Activated naive CD4-positive, alpha-beta T cell treated with anti-CD3 and anti-CD28 coated beads, Interleukin-2, amount 50 U/mL, for 24 hours (primary cell): ENCODE measurements around the gene CDC14B.
"Not testable (repeated sequence)": the region's sequence is repeated elsewhere in the genome, so short reads cannot be mapped to it uniquely, and the experiment has no call there.

Experiments used
- H3K27ac Mint-ChIP-seq: one replicate; pipeline ENCODE4 v1.8.0; 2021; ENCODE audit warnings: mild to moderate bottlenecking, mixed read lengths
- H3K27me3 Mint-ChIP-seq: one replicate; pipeline ENCODE4 v1.8.0; 2021; ENCODE audit warnings: mixed read lengths
- H3K36me3 Mint-ChIP-seq: one replicate; pipeline ENCODE4 v1.8.0; 2021; ENCODE audit warnings: mixed read lengths
- H3K4me1 Mint-ChIP-seq: one replicate; pipeline ENCODE4 v1.8.0; 2021; ENCODE audit warnings: mixed read lengths
- H3K4me3 Mint-ChIP-seq: one replicate; pipeline ENCODE4 v1.8.0; 2021; ENCODE audit warnings: mild to moderate bottlenecking, mixed read lengths
- H3K9me3 Mint-ChIP-seq: one replicate; pipeline ENCODE4 v1.8.0; 2021; ENCODE audit warnings: mixed read lengths

The CDC14B gene

DNA sequence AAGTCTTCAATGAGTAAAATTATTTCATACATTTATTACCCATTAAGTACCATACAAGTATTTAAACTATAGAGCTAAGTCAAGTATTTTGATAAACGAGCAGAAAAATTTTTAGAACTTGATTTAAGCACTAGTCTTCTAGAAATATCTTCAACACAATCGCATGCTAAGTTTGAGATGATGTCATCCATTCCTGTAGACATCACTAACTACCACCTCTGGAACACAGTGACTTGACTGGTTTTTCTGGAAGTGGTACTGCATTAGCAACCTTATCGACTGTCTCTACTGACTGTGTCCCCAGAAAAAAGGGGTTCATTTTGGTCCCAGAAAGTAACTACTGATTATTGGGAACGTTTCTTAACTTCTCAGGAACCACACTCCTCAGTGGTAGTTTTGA, 69.0 kb downstream of the CDC14B start:
- no peak overlapping the region for H3K27ac Mint-ChIP-seq
- no peak overlapping the region for H3K4me3 Mint-ChIP-seq
- no peaks in the 10 kb centered on the region for H3K9me3 Mint-ChIP-seq
- peaks cover 5% of the 10 kb centered on the region for H3K4me1 Mint-ChIP-seq
- peaks cover 6% of the 10 kb centered on the region for H3K36me3 Mint-ChIP-seq
- no peaks in the 10 kb centered on the region for H3K27me3 Mint-ChIP-seq

- H3K4me3 Mint-ChIP-seq, H3K27ac Mint-ChIP-seq, H3K4me1 Mint-ChIP-seq, H3K9me3 Mint-ChIP-seq, H3K27me3 Mint-ChIP-seq: not testable (repeated sequence)
- peaks cover 11% of the 10 kb centered on the region for H3K36me3 Mint-ChIP-seq
Measured at GRCh38 chr9:96543131-96543530, 76.5 kb downstream of the CDC14B start.

DNA sequence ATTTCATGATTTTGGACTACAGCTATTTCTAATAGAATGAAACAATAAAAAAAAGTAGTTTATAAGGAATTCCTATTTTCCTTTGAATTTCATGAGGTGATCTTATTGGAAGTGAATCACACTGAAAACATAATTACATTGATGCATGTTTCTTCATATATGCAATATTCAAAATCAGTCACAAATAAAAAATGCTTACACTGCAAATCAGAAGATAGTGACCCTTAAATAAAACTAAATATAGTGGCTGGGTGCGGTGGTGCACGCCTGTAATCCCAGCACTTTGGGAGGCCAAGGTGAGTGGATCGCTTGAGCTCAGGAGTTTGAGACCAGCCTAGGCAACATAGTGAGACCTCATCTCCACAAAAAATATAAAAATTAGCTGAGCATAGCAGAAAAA, 79.5 kb downstream of the CDC14B start:
- no peaks in the 10 kb centered on the region for H3K9me3 Mint-ChIP-seq
- H3K4me1 Mint-ChIP-seq, result no peaks in the 10 kb centered on the region
- H3K36me3 Mint-ChIP-seq, result peaks cover 11% of the 10 kb centered on the region
- H3K4me3 Mint-ChIP-seq, result no peak overlapping the region
- no peaks in the 10 kb centered on the region for H3K27me3 Mint-ChIP-seq
- no peak overlapping the region for H3K27ac Mint-ChIP-seq

DNA sequence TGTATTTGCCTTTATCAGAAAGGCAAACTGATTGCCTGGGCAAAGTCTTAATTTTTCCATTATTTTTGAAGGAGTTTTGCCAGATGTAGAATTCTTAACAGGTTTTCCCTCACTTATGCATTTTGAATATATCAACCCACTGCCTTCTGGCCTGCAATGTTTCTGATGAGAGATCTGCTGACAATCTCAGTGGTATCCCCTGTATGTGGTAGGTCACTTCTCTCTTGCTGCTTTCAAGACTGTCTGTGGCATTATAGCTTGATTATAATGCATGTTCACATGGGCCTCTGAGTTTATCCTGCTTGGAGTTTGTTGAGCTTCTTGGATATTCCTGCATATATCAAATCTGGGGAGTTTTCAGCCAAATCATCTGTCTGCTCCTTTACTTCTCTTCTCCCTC, 87.5 kb downstream of the CDC14B start:
- no peak overlapping the region for H3K27ac Mint-ChIP-seq
- H3K36me3 Mint-ChIP-seq, result peaks cover 12% of the 10 kb centered on the region
- no peaks in the 10 kb centered on the region for H3K9me3 Mint-ChIP-seq
- H3K4me1 Mint-ChIP-seq, result no peaks in the 10 kb centered on the region
- no peaks in the 10 kb centered on the region for H3K27me3 Mint-ChIP-seq
- H3K4me3 Mint-ChIP-seq, result no peak overlapping the region

- Mint-ChIP-seq H3K9me3 (no peaks in the 10 kb centered on the region), H3K4me3 (no peak overlapping the region), H3K36me3 (peaks cover 12% of the 10 kb centered on the region), H3K4me1 (peaks cover 25% of the 10 kb centered on the region), H3K27ac (no peak overlapping the region), H3K27me3 (no peaks in the 10 kb centered on the region)
Measured at GRCh38 chr9:96524764-96525163, 94.9 kb downstream of the CDC14B start.

DNA sequence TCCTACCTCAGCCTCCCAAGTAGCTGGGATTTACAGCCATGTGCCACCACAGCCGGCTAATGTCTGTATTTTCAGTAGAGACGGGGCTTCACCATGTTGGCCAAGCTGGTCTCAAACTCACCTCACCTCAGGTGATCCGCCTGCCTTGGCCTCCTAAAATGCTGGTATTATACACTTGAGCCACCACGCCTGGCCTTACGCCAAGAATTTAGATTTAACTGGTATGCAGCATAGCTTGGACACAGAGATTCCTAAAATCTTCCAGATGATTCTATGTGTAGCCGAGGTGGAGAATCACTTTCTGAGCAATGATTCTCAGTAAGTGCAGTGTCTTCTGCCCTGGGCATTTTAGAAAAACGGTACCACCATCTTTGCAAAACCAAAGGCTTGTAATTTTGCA, 95.6 kb downstream of the CDC14B start:
- H3K9me3 Mint-ChIP-seq, result no peaks in the 10 kb centered on the region
- H3K4me1 Mint-ChIP-seq, result peaks cover 26% of the 10 kb centered on the region
- H3K36me3 Mint-ChIP-seq, result peaks cover 13% of the 10 kb centered on the region
- no peak overlapping the region for H3K4me3 Mint-ChIP-seq
- H3K27me3 Mint-ChIP-seq, result no peaks in the 10 kb centered on the region
- no peak overlapping the region for H3K27ac Mint-ChIP-seq

GRCh38 chr9:96523374-96523773, 96.3 kb downstream of the CDC14B start:
- Mint-ChIP-seq H3K4me1 (peaks cover 26% of the 10 kb centered on the region), H3K36me3 (peaks cover 14% of the 10 kb centered on the region), H3K27ac (no peak overlapping the region), H3K9me3 (no peaks in the 10 kb centered on the region), H3K4me3 (no peak overlapping the region), H3K27me3 (no peaks in the 10 kb centered on the region)

GRCh38 chr9:96522366-96522765, 97.3 kb downstream of the CDC14B start:
- Mint-ChIP-seq H3K27ac (no peak overlapping the region), H3K4me3 (peak overlapping the region; percentile 19), H3K9me3 (no peaks in the 10 kb centered on the region), H3K36me3 (peaks cover 11% of the 10 kb centered on the region), H3K27me3 (no peaks in the 10 kb centered on the region), H3K4me1 (peaks cover 26% of the 10 kb centered on the region)

DNA sequence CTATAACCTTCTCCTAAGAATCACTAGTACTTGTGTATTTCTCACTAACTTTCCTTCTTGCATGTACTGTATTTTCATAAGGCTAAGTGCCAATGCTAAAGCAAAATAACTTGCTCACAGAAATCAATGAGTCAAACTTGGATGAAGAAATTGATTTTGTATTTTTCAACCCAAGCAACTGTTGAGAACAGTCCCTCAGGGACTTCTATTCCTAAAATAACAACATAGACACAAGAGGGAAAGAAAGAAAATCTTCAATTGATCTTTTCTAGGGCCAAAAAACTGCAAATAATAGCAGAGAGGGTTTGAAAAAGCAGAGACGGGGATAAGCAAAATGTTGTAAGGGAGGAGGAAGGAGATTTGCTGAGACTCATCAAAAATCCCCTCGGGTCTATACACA, 99.9 kb downstream of the CDC14B start:
- H3K4me3 Mint-ChIP-seq, result no peak overlapping the region
- peaks cover 26% of the 10 kb centered on the region for H3K4me1 Mint-ChIP-seq
- no peak overlapping the region for H3K27ac Mint-ChIP-seq
- no peaks in the 10 kb centered on the region for H3K9me3 Mint-ChIP-seq
- peaks cover 8% of the 10 kb centered on the region for H3K36me3 Mint-ChIP-seq
- H3K27me3 Mint-ChIP-seq, result no peaks in the 10 kb centered on the region

- H3K4me1 Mint-ChIP-seq, result peaks cover 26% of the 10 kb centered on the region
- no peak overlapping the region for H3K27ac Mint-ChIP-seq
- no peaks in the 10 kb centered on the region for H3K9me3 Mint-ChIP-seq
- H3K4me3 Mint-ChIP-seq, result no peak overlapping the region
- peaks cover 7% of the 10 kb centered on the region for H3K36me3 Mint-ChIP-seq
- H3K27me3 Mint-ChIP-seq, result no peaks in the 10 kb centered on the region
Measured at GRCh38 chr9:96519095-96519494, 100.5 kb downstream of the CDC14B start.

DNA sequence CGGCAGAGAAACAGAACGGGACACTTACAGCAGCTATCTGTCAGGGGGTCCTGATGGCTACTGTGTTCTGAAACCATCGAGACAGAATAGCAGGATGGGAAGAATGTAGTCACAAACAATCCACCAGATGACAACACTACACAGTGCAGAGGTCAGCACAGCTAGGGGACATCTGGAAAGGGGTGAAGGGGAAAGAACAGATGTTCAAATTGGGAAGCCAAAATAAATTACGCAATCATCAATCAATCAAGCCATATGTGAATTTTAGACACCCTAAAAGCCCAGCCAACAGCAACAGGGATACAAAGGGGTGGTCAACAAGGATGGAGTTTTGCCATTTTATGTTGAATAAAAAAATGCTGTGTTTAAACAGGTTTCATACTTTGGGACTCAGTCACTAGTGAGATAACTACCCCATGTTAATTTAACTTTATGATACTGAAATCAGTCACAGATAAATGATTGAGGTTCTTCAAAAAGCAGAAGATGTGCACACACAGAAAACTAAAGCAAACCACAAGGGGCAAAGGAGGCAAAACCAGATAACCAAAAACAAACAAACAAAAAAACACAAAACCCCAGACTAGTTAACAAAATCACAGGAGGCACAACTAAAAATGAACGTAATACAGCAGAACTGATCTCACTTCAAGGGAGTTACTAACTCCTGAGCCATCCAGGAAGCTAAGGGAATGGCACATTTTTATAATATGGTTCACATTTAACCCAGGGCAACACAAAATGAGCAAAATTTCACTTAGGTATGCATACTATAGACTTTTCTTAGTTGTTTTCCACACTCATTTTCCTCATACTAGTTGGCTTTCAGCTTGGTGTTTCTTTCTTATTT, 103.8 kb downstream of the CDC14B start:
- H3K27me3 Mint-ChIP-seq, result no peaks in the 10 kb centered on the region
- H3K9me3 Mint-ChIP-seq, result no peaks in the 10 kb centered on the region
- H3K27ac Mint-ChIP-seq, result no peak overlapping the region
- no peak overlapping the region for H3K4me3 Mint-ChIP-seq
- peaks cover 4% of the 10 kb centered on the region for H3K4me1 Mint-ChIP-seq
- peaks cover 5% of the 10 kb centered on the region for H3K36me3 Mint-ChIP-seq

DNA sequence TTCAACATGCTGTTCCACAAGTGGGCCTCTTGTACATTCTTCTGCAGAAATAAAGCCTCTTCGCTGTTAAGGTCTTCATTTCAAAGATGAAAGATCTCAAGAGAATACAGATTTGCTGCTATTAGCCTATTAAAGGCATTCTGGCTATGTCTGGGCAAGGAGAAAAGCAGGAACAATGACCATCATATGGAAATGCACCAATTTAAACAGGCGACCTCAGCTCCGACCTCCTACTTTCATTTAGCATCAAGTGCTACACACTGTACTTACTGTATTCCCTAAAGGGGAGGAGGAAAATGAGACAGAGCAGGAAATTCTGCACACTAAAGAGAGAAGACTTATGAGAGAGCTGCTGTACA, 104.9 kb downstream of the CDC14B start:
- no peaks in the 10 kb centered on the region for H3K9me3 Mint-ChIP-seq
- no peak overlapping the region for H3K4me3 Mint-ChIP-seq
- H3K36me3 Mint-ChIP-seq, result peaks cover 3% of the 10 kb centered on the region
- H3K27ac Mint-ChIP-seq, result no peak overlapping the region
- H3K4me1 Mint-ChIP-seq, result peaks cover 7% of the 10 kb centered on the region
- H3K27me3 Mint-ChIP-seq, result no peaks in the 10 kb centered on the region

DNA sequence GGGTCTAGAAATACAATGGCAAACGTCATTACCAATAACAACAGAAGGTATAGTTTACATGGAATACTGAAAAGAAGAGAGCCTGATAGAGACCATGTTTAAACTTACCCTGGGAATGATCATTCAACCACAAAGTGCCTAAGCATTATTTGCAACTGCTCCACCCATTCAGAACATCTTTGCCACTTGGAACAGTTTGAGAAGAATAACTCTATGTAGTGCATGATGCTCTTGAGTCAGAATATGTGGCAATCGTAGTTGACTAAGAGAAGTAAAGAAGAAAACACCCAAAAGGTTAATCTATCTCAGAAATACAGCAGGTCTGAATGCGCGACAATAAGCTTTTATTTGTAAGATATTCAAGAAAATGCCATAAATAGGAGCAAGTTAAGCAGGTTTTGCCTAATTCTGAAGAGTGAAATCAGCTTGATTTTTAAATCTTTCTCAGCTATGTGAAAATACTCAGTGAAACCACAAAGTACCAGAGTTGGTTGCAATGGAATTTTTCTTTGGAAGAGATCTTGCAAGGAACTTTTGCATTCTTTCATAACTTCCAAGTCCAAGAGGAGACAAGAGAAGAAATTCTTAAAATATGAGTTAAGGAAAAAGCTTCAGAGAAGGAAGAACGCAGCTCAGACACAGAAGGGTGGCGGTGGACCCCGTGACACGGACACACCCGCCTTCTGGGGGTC, 105.4 kb downstream of the CDC14B start:
- peaks cover 1% of the 10 kb centered on the region for H3K36me3 Mint-ChIP-seq
- H3K9me3 Mint-ChIP-seq, result no peaks in the 10 kb centered on the region
- H3K4me3 Mint-ChIP-seq, result no peak overlapping the region
- H3K27me3 Mint-ChIP-seq, result no peaks in the 10 kb centered on the region
- peaks cover 7% of the 10 kb centered on the region for H3K4me1 Mint-ChIP-seq
- no peak overlapping the region for H3K27ac Mint-ChIP-seq

DNA sequence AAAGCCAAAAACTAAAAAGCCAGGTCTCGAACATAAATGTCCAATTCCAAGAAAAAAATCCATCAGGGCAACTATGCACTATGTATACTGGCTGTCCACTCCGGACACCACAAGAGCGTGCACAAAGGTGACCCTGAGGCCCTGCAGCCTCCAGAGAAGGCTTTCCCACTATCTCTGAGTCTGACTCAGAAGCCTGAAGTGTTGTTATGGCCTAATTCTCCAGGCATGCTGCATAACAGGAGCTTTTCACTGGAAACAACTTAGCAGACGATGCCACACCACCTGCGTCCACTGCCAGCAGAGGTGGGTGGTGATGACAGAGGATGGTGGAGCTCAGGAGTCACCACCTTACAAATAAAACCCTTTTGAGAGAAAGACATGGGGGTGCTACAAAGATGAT, 106.0 kb downstream of the CDC14B start:
- Mint-ChIP-seq H3K27me3 (no peaks in the 10 kb centered on the region), H3K9me3 (no peaks in the 10 kb centered on the region), H3K4me3 (no peak overlapping the region), H3K4me1 (peaks cover 7% of the 10 kb centered on the region), H3K36me3 (peaks cover 1% of the 10 kb centered on the region), H3K27ac (no peak overlapping the region)

- Mint-ChIP-seq H3K27ac (no peak overlapping the region), H3K36me3 (peaks cover 3% of the 10 kb centered on the region), H3K4me3 (no peak overlapping the region), H3K4me1 (peaks cover 7% of the 10 kb centered on the region), H3K9me3 (no peaks in the 10 kb centered on the region), H3K27me3 (no peaks in the 10 kb centered on the region)
Measured at GRCh38 chr9:96512240-96512639, 107.4 kb downstream of the CDC14B start.

DNA sequence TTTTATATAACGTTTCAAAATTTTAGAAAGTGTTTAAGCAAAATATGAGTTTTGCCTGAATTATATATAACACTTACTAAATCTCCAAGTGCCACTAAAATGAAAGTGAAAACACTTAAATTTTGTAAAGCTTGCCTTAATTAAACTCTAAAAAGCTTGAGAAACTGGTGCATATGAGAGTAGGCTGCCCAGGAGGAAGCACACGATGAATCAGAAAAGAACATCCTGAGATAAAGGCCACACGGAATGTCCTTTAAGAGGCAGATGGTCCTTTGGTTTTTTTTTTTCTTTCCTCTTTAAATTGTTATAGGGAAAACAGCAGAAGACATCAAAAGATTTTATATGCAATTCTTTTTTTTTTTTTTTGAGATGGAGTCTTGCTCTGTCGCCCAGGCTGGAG, 109.4 kb downstream of the CDC14B start:
- H3K4me1 Mint-ChIP-seq, result peaks cover 7% of the 10 kb centered on the region
- peaks cover 3% of the 10 kb centered on the region for H3K36me3 Mint-ChIP-seq
- no peak overlapping the region for H3K4me3 Mint-ChIP-seq
- no peaks in the 10 kb centered on the region for H3K9me3 Mint-ChIP-seq
- no peak overlapping the region for H3K27ac Mint-ChIP-seq
- no peaks in the 10 kb centered on the region for H3K27me3 Mint-ChIP-seq
